ENCODE measurements around the gene YPEL4.

Gene YPEL4

GRCh38 chr11:57644748-57645688 lies 4.7 kb downstream of the YPEL4 start:
- Mint-ChIP-seq H3K36me3 (ENCODE audit: low read depth) (no peaks in the 10 kb centered on the region), H3K9me3 (no peaks in the 10 kb centered on the region), H3K4me3 (no peak overlapping the region), H3K4me1 (ENCODE audit: low read depth) (peaks cover 50% of the 10 kb centered on the region), H3K27me3 (peaks cover 46% of the 10 kb centered on the region), H3K27ac (no peak overlapping the region)

GRCh38 chr11:57643802-57644201 lies 5.9 kb downstream of the YPEL4 start:
- Mint-ChIP-seq H3K9me3 (no peaks in the 10 kb centered on the region), H3K27ac (no peak overlapping the region), H3K4me3 (no peak overlapping the region), H3K4me1 (ENCODE audit: low read depth) (peaks cover 45% of the 10 kb centered on the region), H3K27me3 (peaks cover 45% of the 10 kb centered on the region), H3K36me3 (ENCODE audit: low read depth) (no peaks in the 10 kb centered on the region)

GRCh38 chr11:57641011-57641807 lies 8.5 kb downstream of the YPEL4 start:
- Mint-ChIP-seq H3K4me1 (ENCODE audit: low read depth) (peaks cover 29% of the 10 kb centered on the region), H3K9me3 (no peaks in the 10 kb centered on the region), H3K27me3 (peaks cover 35% of the 10 kb centered on the region), H3K27ac (no peak overlapping the region), H3K36me3 (ENCODE audit: low read depth) (no peaks in the 10 kb centered on the region), H3K4me3 (no peak overlapping the region)

GRCh38 chr11:57640068-57640800 lies 9.5 kb downstream of the YPEL4 start:
- no peak overlapping the region for H3K27ac Mint-ChIP-seq
- peaks cover 24% of the 10 kb centered on the region for H3K4me1 Mint-ChIP-seq (ENCODE audit: low read depth)
- H3K27me3 Mint-ChIP-seq = peaks cover 25% of the 10 kb centered on the region
- H3K4me3 Mint-ChIP-seq = no peak overlapping the region
- H3K36me3 Mint-ChIP-seq (ENCODE audit: low read depth) = no peaks in the 10 kb centered on the region
- H3K9me3 Mint-ChIP-seq = no peaks in the 10 kb centered on the region

- Mint-ChIP-seq H3K9me3 (no peaks in the 10 kb centered on the region), H3K27ac (no peak overlapping the region), H3K4me1 (ENCODE audit: low read depth) (peaks cover 18% of the 10 kb centered on the region), H3K4me3 (peak overlapping the region; percentile 82), H3K27me3 (peaks cover 19% of the 10 kb centered on the region), H3K36me3 (ENCODE audit: low read depth) (no peaks in the 10 kb centered on the region)
Measured at GRCh38 chr11:57639321-57640067, 10.2 kb downstream of the YPEL4 start.

- peak overlapping the region; percentile 82 for H3K4me3 Mint-ChIP-seq
- H3K27me3 Mint-ChIP-seq = peaks cover 23% of the 10 kb centered on the region
- peak overlapping the region; percentile 66 for H3K27ac Mint-ChIP-seq
Measured at GRCh38 chr11:57638811-57639320, 10.8 kb downstream of the YPEL4 start.

GRCh38 chr11:57638005-57638781 lies 11.5 kb downstream of the YPEL4 start:
- peak overlapping the region; percentile 82 for H3K4me3 Mint-ChIP-seq
- H3K36me3 Mint-ChIP-seq (ENCODE audit: low read depth) = no peaks in the 10 kb centered on the region
- peaks cover 23% of the 10 kb centered on the region for H3K27me3 Mint-ChIP-seq
- H3K9me3 Mint-ChIP-seq = no peaks in the 10 kb centered on the region
- peaks cover 17% of the 10 kb centered on the region for H3K4me1 Mint-ChIP-seq (ENCODE audit: low read depth)
- peak overlapping the region; percentile 70 for H3K27ac Mint-ChIP-seq

More at GRCh38 chr11:57638811-57639320, 10.8 kb downstream of the YPEL4 start:
- no peaks in the 10 kb centered on the region for H3K36me3 Mint-ChIP-seq (ENCODE audit: low read depth)
- peaks cover 17% of the 10 kb centered on the region for H3K4me1 Mint-ChIP-seq (ENCODE audit: low read depth)
- H3K9me3 Mint-ChIP-seq = no peaks in the 10 kb centered on the region

- peaks cover 17% of the 10 kb centered on the region for H3K4me1 Mint-ChIP-seq (ENCODE audit: low read depth)
- peaks cover 23% of the 10 kb centered on the region for H3K27me3 Mint-ChIP-seq
- H3K4me3 Mint-ChIP-seq = peak overlapping the region; percentile 82
- no peaks in the 10 kb centered on the region for H3K9me3 Mint-ChIP-seq
- H3K36me3 Mint-ChIP-seq (ENCODE audit: low read depth) = no peaks in the 10 kb centered on the region
- peak overlapping the region; percentile 70 for H3K27ac Mint-ChIP-seq
Measured at GRCh38 chr11:57637626-57638004, 12.1 kb downstream of the YPEL4 start.

GRCh38 chr11:57635246-57635645 lies 14.5 kb downstream of the YPEL4 start:
- no peaks in the 10 kb centered on the region for H3K9me3 Mint-ChIP-seq
- peaks cover 31% of the 10 kb centered on the region for H3K27me3 Mint-ChIP-seq
- H3K4me3 Mint-ChIP-seq = no peak overlapping the region
- H3K4me1 Mint-ChIP-seq (ENCODE audit: low read depth) = peaks cover 17% of the 10 kb centered on the region
- no peaks in the 10 kb centered on the region for H3K36me3 Mint-ChIP-seq (ENCODE audit: low read depth)
- H3K27ac Mint-ChIP-seq = no peak overlapping the region

GRCh38 chr11:57634311-57634710 lies 15.4 kb downstream of the YPEL4 start:
- no peak overlapping the region for H3K27ac Mint-ChIP-seq
- peaks cover 31% of the 10 kb centered on the region for H3K27me3 Mint-ChIP-seq
- no peaks in the 10 kb centered on the region for H3K36me3 Mint-ChIP-seq (ENCODE audit: low read depth)
- peaks cover 13% of the 10 kb centered on the region for H3K4me1 Mint-ChIP-seq (ENCODE audit: low read depth)
- H3K4me3 Mint-ChIP-seq = no peak overlapping the region
- H3K9me3 Mint-ChIP-seq = no peaks in the 10 kb centered on the region

GRCh38 chr11:57633394-57634070 lies 16.2 kb downstream of the YPEL4 start:
- Mint-ChIP-seq H3K36me3 (ENCODE audit: low read depth) (no peaks in the 10 kb centered on the region), H3K27ac (no peak overlapping the region), H3K9me3 (no peaks in the 10 kb centered on the region), H3K4me1 (ENCODE audit: low read depth) (peaks cover 7% of the 10 kb centered on the region), H3K4me3 (no peak overlapping the region), H3K27me3 (peaks cover 31% of the 10 kb centered on the region)

GRCh38 chr11:57632116-57632515 lies 17.6 kb downstream of the YPEL4 start:
- Mint-ChIP-seq H3K4me1 (ENCODE audit: low read depth) (no peaks in the 10 kb centered on the region), H3K27ac (no peak overlapping the region), H3K36me3 (ENCODE audit: low read depth) (no peaks in the 10 kb centered on the region), H3K4me3 (no peak overlapping the region), H3K27me3 (peaks cover 20% of the 10 kb centered on the region), H3K9me3 (no peaks in the 10 kb centered on the region)

GRCh38 chr11:57630171-57630570 lies 19.5 kb downstream of the YPEL4 start:
- H3K27ac Mint-ChIP-seq = no peak overlapping the region
- no peaks in the 10 kb centered on the region for H3K36me3 Mint-ChIP-seq (ENCODE audit: low read depth)
- H3K4me1 Mint-ChIP-seq (ENCODE audit: low read depth) = no peaks in the 10 kb centered on the region
- peaks cover 16% of the 10 kb centered on the region for H3K27me3 Mint-ChIP-seq
- H3K4me3 Mint-ChIP-seq = no peak overlapping the region
- H3K9me3 Mint-ChIP-seq = no peaks in the 10 kb centered on the region

Data from stimulated activated naive CD8-positive, alpha-beta T cell treated with anti-CD3 and anti-CD28 coated beads, Interleukin-15, Interleukin-2, amounts not matched to agents 100 ng/mL and 50 ng/mL, for 24 hours (primary cell).